GM12801 (cell line): ENCODE measurements around the gene SIGLEC8.

Experiments used
- TF ChIP-seq, protein P1 (sequence below): IDR thresholded peaks from one replicate; pipeline ENCODE4 v1.5.1; 2011; ENCODE audit warnings: control low read depth; ENCODE audit not compliant: insufficient read length; ENCODE audit errors: extremely low read depth

The SIGLEC8 gene

DNA sequence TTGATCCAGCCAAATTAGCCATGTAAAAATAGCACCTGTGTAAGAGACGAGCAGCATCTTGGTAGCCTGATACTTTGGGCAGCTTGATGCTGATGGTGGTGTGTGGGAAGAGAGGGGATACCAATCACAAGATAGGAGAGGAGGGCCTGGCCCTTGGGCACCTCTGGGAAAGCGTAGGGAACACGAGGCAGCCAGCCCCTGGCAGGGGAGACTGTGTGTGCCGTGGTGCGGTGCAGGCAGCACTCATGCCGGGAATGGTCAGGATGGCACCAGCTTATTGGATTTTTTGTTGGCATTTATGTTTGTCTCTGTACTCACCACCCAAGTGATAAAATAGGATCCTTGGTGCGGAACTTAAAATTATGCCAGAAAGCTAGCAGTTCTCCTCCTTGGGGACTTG, 10.2 kb downstream of the SIGLEC8 start:
- TF ChIP-seq, protein P1, sequence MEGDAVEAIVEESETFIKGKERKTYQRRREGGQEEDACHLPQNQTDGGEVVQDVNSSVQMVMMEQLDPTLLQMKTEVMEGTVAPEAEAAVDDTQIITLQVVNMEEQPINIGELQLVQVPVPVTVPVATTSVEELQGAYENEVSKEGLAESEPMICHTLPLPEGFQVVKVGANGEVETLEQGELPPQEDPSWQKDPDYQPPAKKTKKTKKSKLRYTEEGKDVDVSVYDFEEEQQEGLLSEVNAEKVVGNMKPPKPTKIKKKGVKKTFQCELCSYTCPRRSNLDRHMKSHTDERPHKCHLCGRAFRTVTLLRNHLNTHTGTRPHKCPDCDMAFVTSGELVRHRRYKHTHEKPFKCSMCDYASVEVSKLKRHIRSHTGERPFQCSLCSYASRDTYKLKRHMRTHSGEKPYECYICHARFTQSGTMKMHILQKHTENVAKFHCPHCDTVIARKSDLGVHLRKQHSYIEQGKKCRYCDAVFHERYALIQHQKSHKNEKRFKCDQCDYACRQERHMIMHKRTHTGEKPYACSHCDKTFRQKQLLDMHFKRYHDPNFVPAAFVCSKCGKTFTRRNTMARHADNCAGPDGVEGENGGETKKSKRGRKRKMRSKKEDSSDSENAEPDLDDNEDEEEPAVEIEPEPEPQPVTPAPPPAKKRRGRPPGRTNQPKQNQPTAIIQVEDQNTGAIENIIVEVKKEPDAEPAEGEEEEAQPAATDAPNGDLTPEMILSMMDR: no peak

DNA sequence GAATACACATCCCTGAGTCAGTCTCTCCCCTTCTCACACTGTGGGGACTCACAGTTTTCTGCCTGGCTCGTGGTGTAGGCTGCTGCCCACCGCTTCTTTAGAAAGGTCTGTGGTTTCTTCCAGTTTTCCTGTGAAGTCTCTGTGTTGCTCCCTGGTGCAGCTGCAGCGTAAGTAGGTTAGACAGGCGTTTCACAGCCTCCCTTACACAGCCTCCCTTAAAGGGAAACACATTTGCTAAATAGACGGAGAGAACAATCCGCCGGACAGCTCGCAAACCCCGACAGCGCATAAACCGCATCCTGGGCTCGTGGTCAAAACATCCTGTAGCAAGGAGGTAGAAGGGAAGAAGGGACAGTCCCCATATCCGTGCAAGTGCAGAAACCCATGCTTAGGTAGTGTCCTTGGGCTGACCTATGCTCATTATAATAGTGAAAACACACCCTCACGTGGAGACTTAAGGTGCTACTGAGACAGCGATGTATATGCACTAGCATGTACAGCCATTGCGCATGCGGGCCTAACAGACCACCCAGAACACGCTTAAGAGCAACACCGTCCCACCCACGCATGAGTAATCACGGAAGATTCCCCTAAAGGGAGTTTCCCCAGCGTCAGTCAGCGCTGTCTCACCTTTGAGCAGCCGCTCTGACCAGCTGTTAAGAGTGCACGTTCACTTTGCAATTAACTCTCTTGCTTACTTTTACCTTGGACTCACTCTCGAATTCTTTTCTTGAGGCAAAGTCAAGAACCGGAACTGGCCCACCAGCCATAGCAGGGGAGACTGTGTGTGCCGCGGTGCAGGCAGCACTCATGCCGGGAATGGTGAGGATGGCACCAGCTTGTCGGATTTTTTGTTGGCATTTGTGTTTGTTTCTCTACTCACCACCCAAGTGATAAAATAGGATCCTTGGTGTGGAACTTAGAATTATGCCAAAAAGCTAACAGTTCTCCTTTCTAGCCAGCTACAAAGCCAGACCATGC, 16.6 kb downstream of the SIGLEC8 start:
- TF ChIP-seq, protein P1: no peak

DNA sequence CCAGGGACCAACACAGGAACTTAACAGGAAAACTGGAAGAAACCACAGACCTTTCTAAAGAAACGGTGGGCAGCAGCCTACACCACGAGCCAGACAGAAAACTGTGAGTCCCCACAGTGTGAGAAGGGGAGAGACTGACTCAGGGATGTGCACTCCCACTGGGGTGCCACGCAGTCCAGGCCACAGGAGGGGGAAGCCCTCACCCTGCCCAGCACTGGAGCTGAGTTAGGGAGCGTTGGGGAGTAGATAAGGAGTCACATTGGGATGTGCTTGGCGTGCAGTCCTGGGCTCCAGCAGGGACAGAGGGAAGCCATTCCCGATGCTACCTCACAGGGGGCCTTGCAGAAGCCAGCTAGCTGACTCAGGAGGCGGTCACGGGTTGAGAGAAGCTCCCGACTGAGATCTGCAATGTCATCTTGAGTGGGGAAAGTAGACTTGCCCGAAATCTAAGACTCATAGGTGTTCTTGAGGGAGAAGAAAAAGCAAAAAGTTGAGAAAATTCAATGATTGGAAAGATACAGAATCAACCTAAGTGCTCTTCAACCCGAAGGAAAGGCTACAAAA, 17.3 kb downstream of the SIGLEC8 start:
- TF ChIP-seq, protein P1: no peak

DNA sequence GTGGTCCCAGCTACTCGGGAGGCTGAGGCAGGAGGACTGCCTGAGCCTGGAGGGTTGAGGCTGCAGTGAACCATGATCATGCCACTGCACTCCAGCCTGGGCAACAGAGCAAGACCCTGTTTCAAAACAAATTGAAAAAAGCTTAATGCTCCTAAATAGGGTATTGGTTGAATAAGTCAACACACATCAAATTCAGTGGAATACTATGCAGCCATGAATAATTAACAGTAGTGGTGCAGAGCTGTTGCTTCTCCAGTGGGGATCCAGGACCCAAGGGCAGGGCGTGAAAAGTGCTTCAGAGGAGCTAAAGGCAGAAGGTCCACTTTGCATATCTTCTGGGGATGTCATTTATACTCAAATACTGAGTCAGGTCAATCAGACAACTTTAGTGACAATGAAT, 18.2 kb downstream of the SIGLEC8 start:
- TF ChIP-seq, protein P1: no peak

DNA sequence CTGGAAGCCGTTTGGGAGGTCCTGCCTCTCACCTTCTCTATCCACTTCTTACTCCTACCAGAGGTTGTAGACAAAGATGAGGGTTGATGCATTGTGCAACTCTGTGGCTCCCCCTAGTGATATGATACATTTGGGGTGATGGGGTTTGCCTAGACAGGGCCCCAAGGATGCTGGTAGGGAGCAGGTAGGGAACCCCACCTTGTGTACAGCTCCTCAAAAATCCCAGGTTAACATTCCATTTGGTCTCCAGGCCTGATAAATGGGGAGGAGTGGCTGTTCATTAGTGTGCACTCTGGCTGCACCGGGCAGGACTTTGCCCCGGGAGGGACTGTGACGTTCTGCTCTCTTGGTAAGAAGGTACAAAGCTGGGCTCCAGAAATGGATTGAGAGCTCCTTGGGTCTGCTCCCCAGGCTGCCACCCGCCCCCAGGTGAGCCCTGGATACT, 19.2 kb downstream of the SIGLEC8 start:
- TF ChIP-seq, protein P1: no peak

DNA sequence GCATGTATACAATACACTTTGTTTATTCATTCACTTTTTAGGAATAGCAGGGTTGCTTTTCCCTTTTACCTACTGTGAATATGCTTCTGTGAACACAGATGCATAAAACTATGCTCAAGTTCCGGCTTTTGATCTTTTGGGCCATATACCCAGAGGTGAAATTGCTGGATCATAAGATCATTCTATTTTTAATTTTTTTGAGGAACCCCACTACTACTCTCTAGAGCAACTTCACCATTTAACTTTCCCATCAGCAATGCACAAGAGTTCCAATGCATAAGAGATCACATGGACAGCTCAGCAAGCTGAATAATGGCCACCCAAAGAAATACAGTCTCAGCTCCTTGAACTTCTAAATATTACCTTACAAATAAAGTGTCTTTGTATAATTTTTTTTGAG, 23.8 kb downstream of the SIGLEC8 start:
- TF ChIP-seq, protein P1: no peak

DNA sequence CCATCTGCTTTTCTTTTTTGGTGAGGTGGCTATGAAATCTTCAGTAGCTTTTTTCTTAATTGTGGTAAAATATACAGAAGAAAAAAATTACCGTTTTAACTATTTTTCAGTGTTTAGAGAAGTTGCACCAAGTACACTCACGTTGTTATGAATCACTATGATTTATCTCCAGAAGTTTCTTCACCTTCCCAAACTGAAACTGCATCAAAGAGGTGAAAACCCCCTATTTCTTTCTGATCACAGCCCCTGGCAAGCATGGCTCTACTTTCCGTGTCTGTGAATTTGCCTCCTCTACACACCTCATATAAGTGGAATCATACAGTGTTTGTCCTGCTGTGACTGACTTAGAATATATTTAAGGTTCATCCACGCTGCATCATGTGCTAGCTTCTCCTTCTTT, 25.2 kb downstream of the SIGLEC8 start:
- TF ChIP-seq, protein P1: no peak
